ENCODE results near the gene CITED2. TPM values are rescaled to one million over a fixed set of nuclear protein-coding genes. Genes with fewer than 3 reads are reported as not detected.

The CITED2 gene
- total and polyA plus RNA-seq, 8 donors, result 8.0 to 75.1 (median 38.2) TPM

DNA sequence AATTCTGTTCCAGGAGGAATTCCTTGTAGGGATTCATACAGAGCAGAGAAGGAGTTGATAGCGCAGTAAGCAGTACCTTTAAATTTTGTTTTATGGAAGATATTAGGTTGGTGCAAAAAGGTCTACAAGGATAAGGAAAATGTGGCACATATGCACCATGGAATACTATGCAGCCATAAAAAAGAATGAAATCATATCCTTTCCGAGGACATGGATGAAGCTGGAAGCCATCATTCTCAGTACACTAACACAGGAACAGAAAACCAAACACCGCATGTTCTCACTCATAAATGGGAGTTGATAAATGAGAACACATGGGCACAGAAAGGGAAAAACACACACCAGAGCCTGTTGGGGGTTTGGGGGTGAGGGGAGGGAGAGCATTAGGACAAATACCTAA, 45.2 kb downstream of the CITED2 start:
- Histone ChIP-seq H3K27me3 (no peaks in the 10 kb centered on the region), H3K36me3 (no peaks in the 10 kb centered on the region), H3K9me3 (no peaks in the 10 kb centered on the region), H3K27ac (no peak overlapping the region), H3K4me3 (no peak overlapping the region), H3K4me1 (no peaks in the 10 kb centered on the region)
- ATAC-seq, result no peak
- no peak for DNase-seq
- 88 to 95% methylated on average over 3 of the region's 3 CpGs for WGBS, 2 donors
- intact Hi-C loops (cut with DNase I), result no loop called here
- TF ChIP-seq, protein P1, sequence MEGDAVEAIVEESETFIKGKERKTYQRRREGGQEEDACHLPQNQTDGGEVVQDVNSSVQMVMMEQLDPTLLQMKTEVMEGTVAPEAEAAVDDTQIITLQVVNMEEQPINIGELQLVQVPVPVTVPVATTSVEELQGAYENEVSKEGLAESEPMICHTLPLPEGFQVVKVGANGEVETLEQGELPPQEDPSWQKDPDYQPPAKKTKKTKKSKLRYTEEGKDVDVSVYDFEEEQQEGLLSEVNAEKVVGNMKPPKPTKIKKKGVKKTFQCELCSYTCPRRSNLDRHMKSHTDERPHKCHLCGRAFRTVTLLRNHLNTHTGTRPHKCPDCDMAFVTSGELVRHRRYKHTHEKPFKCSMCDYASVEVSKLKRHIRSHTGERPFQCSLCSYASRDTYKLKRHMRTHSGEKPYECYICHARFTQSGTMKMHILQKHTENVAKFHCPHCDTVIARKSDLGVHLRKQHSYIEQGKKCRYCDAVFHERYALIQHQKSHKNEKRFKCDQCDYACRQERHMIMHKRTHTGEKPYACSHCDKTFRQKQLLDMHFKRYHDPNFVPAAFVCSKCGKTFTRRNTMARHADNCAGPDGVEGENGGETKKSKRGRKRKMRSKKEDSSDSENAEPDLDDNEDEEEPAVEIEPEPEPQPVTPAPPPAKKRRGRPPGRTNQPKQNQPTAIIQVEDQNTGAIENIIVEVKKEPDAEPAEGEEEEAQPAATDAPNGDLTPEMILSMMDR (IDR thresholded peaks at IDR 0.05), result no peak
- no peak for FAIRE-seq

DNA sequence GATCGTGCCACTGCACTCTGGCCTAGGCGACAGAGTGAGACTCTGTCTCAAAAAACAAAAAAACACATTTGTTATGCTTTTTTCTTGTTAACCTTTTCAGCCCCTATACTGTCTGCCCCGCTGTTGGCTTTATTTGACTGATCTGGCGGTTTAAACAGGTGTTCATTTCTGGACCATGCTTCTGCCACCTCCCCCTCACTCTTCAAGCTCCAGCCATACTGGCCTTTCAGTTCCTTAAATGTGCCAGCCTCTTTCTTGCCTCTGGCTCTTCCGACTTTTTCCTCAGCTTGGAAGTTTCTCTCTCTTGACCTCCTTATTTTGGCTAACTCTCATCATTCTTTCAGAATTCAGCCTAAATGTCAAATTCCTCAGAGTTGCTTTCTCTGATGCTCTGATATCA, 47.4 kb downstream of the CITED2 start:
- TF ChIP-seq, protein P1 (IDR thresholded peaks at IDR 0.05), result no peak
- H3K4me1 ChIP-seq, result no peaks in the 10 kb centered on the region
- no peak for FAIRE-seq
- H3K36me3 ChIP-seq, result no peaks in the 10 kb centered on the region
- H3K27me3 ChIP-seq, result no peaks in the 10 kb centered on the region
- no peak for ATAC-seq
- H3K4me3 ChIP-seq, result no peak overlapping the region
- no peak for DNase-seq
- no peak overlapping the region for H3K27ac ChIP-seq
- intact Hi-C loops (cut with DNase I), result no loop called here
- no peaks in the 10 kb centered on the region for H3K9me3 ChIP-seq
- 80 to 91% methylated on average over 5 of the region's 5 CpGs for WGBS, 2 donors

DNA sequence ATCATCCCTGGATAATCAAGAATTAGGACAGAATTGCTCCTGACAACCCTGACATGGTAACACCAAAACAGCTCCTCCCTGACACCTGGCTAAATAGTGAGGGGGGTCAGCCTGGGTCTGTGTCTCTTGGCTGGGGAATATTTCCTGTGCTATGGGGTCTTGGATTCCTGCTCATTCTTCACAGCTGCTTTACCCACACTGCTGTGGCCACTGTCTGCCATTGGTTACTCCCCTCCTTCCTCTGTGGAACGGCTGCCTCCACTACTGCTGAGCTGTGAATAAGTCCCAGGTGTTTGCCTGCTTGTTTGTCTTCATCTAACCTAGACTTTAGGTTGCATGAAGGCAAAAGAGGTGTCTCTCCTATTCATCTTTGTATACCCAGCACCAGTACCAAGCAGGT, 48.8 kb downstream of the CITED2 start:
- H3K4me3 ChIP-seq, result no peak overlapping the region
- DNase-seq (no peak), FAIRE-seq (no peak), ATAC-seq (peak in 2 of 4 donors; percentile 8 to 15)
- H3K27me3 ChIP-seq, result no peaks in the 10 kb centered on the region
- no peak overlapping the region for H3K27ac ChIP-seq
- H3K9me3 ChIP-seq, result no peaks in the 10 kb centered on the region
- TF ChIP-seq, protein P1 (IDR thresholded peaks at IDR 0.05), result no peak
- no peaks in the 10 kb centered on the region for H3K36me3 ChIP-seq
- intact Hi-C loops (cut with DNase I), result no loop called here
- WGBS, 2 donors, result 6 to 16% methylated on average over 1 of the region's 1 CpG
- H3K4me1 ChIP-seq, result no peaks in the 10 kb centered on the region

DNA sequence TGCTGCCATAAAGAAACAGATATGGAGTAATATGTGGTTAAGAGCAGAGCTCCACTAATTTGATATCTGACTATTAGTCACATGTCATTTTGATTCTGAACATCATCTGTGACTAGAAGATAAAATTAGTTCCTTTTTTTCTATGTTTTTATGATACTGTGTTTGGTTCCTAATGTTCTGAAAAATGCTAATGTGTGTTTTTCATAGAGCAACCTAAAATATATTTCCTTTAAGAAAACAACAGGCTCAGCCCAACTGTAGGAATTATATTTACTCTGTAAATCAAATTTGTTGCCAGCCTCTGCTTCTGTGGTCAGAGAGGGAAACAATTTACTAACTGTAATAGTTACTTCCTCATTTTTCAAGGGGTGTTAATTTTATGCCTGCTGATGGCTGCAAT, 49.3 kb downstream of the CITED2 start:
- DNase-seq (no peak), ATAC-seq (peak in 3 of 4 donors; percentile 42 to 48 (median 48)), FAIRE-seq (no peak)
- no peaks in the 10 kb centered on the region for H3K9me3 ChIP-seq
- no peak overlapping the region for H3K4me3 ChIP-seq
- no peaks in the 10 kb centered on the region for H3K4me1 ChIP-seq
- H3K27ac ChIP-seq, result peak overlapping the region in 2 of 4 donors; percentile 27 to 30
- TF ChIP-seq, protein P1 (IDR thresholded peaks at IDR 0.05), result no peak
- H3K27me3 ChIP-seq, result no peaks in the 10 kb centered on the region
- no peaks in the 10 kb centered on the region for H3K36me3 ChIP-seq
- intact Hi-C loops (cut with DNase I), result no loop called here

DNA sequence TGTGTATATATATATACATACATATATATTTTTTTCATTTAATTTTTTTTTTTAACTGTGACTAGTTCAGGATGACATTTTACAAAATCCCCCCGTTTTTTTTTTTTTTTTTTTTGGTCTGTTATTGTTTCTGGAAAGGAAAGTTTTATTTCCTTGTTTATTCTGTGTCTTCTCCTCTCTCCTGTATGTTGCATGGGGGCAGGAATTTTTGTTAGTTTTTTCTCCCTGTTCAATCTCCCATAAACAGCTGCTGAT, 50.2 kb downstream of the CITED2 start:
- Histone ChIP-seq H3K36me3 (no peaks in the 10 kb centered on the region), H3K27ac (peak overlapping the region in 1 of 4 donors; percentile 27), H3K4me3 (no peak overlapping the region), H3K4me1 (no peaks in the 10 kb centered on the region), H3K9me3 (no peaks in the 10 kb centered on the region), H3K27me3 (no peaks in the 10 kb centered on the region)
- intact Hi-C loops (cut with DNase I), result no loop called here
- FAIRE-seq, result no peak
- TF ChIP-seq, protein P1 (IDR thresholded peaks at IDR 0.05), result no peak
- no peak for DNase-seq
- 9 to 11% methylated on average over 1 of the region's 1 CpG for WGBS, 2 donors
- no peak for ATAC-seq
